SK-N-SH treated with all-trans-retinoic acid at 6 μM for 48 hours (cell line): Measurements from ENCODE around the gene SEMA5A.

Experiments
- ARNTL ChIP-seq: fragments of 450-650 bp; formaldehyde crosslinking; IDR thresholded peaks from 2 replicates; pipeline ENCODE4 v1.5.0; 2020; ENCODE audit warnings: low read depth, mild to moderate bottlenecking, moderate library complexity, borderline replicate concordance
- BACH2 ChIP-seq: fragments of 250-450 bp; sonication (Bioruptor Pico); IDR thresholded peaks from 2 replicates; pipeline ENCODE4 v1.9.0; 2021; ENCODE audit warnings: mild to moderate bottlenecking, borderline replicate concordance
- PPARA ChIP-seq: fragments of 250-450 bp; sonication (Bioruptor Pico); IDR thresholded peaks from 2 replicates; pipeline ENCODE4 v1.5.0; 2020; ENCODE audit warnings: mild to moderate bottlenecking, borderline replicate concordance
- ZFP3 ChIP-seq: fragments of 250-450 bp; sonication (Bioruptor Pico); IDR thresholded peaks from 2 replicates; pipeline ENCODE4 v1.5.0; 2020; ENCODE audit warnings: mild to moderate bottlenecking, moderate library complexity
- ZNF70 ChIP-seq: fragments of 450-650 bp; formaldehyde crosslinking; IDR thresholded peaks from 2 replicates; pipeline ENCODE4 v1.5.0; 2020; ENCODE audit warnings: mild to moderate bottlenecking, moderate library complexity
- TF ChIP-seq, protein P1 (sequence below): fragments of 250-450 bp; sonication (Bioruptor Pico); IDR thresholded peaks from 2 replicates; pipeline ENCODE4 v1.8.0; 2020; ENCODE audit warnings: mild to moderate bottlenecking, moderate library complexity, borderline replicate concordance
- TF ChIP-seq, protein P2 (sequence below): fragments of 250-450 bp; sonication (Bioruptor Pico); IDR thresholded peaks from 2 replicates; pipeline ENCODE4 v1.5.1; 2020; ENCODE audit warnings: low read depth, mild to moderate bottlenecking, moderate library complexity

DNA sequence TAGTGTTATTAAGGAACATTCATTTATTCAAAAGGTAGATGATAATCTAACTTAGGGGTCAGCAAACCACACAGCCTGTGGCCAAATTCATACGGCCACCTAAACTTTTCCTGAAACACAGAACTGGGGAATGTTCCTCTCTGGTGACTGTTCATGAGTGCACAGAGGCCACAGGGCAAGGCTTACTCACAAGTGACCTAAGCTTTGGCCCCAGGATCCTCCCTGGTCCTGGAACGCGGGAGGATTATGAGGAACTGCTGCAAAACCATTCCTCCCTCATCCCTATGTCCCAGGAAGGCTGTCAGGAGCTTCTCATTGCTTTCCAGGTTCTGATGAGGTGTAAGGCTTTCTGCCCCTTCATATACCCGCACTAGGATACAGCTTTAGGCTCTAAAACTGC, 397.6 kb downstream of the SEMA5A start:
- no peak for TF ChIP-seq ARNTL (CRISPR knock-in tag)
- TF ChIP-seq, protein P1, sequence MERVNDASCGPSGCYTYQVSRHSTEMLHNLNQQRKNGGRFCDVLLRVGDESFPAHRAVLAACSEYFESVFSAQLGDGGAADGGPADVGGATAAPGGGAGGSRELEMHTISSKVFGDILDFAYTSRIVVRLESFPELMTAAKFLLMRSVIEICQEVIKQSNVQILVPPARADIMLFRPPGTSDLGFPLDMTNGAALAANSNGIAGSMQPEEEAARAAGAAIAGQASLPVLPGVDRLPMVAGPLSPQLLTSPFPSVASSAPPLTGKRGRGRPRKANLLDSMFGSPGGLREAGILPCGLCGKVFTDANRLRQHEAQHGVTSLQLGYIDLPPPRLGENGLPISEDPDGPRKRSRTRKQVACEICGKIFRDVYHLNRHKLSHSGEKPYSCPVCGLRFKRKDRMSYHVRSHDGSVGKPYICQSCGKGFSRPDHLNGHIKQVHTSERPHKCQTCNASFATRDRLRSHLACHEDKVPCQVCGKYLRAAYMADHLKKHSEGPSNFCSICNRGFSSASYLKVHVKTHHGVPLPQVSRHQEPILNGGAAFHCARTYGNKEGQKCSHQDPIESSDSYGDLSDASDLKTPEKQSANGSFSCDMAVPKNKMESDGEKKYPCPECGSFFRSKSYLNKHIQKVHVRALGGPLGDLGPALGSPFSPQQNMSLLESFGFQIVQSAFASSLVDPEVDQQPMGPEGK (CRISPR knock-in tag), result no peak
- TF ChIP-seq, protein P2, sequence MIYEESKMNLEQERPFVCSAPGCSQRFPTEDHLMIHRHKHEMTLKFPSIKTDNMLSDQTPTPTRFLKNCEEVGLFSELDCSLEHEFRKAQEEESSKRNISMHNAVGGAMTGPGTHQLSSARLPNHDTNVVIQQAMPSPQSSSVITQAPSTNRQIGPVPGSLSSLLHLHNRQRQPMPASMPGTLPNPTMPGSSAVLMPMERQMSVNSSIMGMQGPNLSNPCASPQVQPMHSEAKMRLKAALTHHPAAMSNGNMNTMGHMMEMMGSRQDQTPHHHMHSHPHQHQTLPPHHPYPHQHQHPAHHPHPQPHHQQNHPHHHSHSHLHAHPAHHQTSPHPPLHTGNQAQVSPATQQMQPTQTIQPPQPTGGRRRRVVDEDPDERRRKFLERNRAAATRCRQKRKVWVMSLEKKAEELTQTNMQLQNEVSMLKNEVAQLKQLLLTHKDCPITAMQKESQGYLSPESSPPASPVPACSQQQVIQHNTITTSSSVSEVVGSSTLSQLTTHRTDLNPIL, result no peak
- TF ChIP-seq ZNF70 (CRISPR knock-in tag), result no peak
- no peak for TF ChIP-seq PPARA (CRISPR knock-in tag)
- TF ChIP-seq ZFP3 (CRISPR knock-in tag), result no peak
- no peak for TF ChIP-seq BACH2 (CRISPR knock-in tag)
